ENCODE results near the gene PDGFD.

Gene PDGFD

GRCh38 chr11:103903621-103904323 is 260.2 kb downstream of the PDGFD start:
- DNase-seq (ENCODE audit: low read depth, low spot score): no peak
- no peaks in the 10 kb centered on the region for H3K4me1 ChIP-seq (ENCODE audit: control insufficient read depth, insufficient read depth, low read length)

GRCh38 chr11:103902994-103903393 is 261.0 kb downstream of the PDGFD start:
- Histone ChIP-seq H3K4me1 (ENCODE audit: control insufficient read depth, insufficient read depth, low read length) (no peaks in the 10 kb centered on the region), H3K4me3 (ENCODE audit: low read length) (no peak overlapping the region), H3K36me3 (ENCODE audit: control insufficient read depth, insufficient read depth, low read length) (no peaks in the 10 kb centered on the region), H3K27ac (ENCODE audit: low read length) (no peak overlapping the region), H3K9me3 (ENCODE audit: control insufficient read depth, insufficient read depth, low read length) (no peaks in the 10 kb centered on the region), H3K27me3 (ENCODE audit: control insufficient read depth, insufficient read depth, low read length) (no peaks in the 10 kb centered on the region)
- DNase-seq (ENCODE audit: low read depth, low spot score): no peak
- no CpG with 5 or more reads among the region's 1 CpG for WGBS (ENCODE audit: insufficient coverage, insufficient read length)

More at GRCh38 chr11:103903621-103904323, 260.2 kb downstream of the PDGFD start:
- WGBS (ENCODE audit: insufficient coverage, insufficient read length): no CpG with 5 or more reads among the region's 2 CpGs
- Histone ChIP-seq H3K27me3 (ENCODE audit: control insufficient read depth, insufficient read depth, low read length) (no peaks in the 10 kb centered on the region), H3K27ac (ENCODE audit: low read length) (no peak overlapping the region), H3K9me3 (ENCODE audit: control insufficient read depth, insufficient read depth, low read length) (no peaks in the 10 kb centered on the region), H3K36me3 (ENCODE audit: control insufficient read depth, insufficient read depth, low read length) (no peaks in the 10 kb centered on the region), H3K4me3 (ENCODE audit: low read length) (no peak overlapping the region)

GRCh38 chr11:103901656-103902055 is 262.3 kb downstream of the PDGFD start:
- no CpG with 5 or more reads among the region's 1 CpG for WGBS (ENCODE audit: insufficient coverage, insufficient read length)
- H3K27ac ChIP-seq (ENCODE audit: low read length): no peak overlapping the region
- no peaks in the 10 kb centered on the region for H3K4me1 ChIP-seq (ENCODE audit: control insufficient read depth, insufficient read depth, low read length)
- H3K36me3 ChIP-seq (ENCODE audit: control insufficient read depth, insufficient read depth, low read length): no peaks in the 10 kb centered on the region
- no peak overlapping the region for H3K4me3 ChIP-seq (ENCODE audit: low read length)
- no peaks in the 10 kb centered on the region for H3K9me3 ChIP-seq (ENCODE audit: control insufficient read depth, insufficient read depth, low read length)
- DNase-seq (ENCODE audit: low read depth, low spot score): no peak
- H3K27me3 ChIP-seq (ENCODE audit: control insufficient read depth, insufficient read depth, low read length): no peaks in the 10 kb centered on the region

- WGBS (ENCODE audit: insufficient coverage, insufficient read length): no CpG with 5 or more reads among the region's 5 CpGs
- Histone ChIP-seq H3K36me3 (ENCODE audit: control insufficient read depth, insufficient read depth, low read length) (no peaks in the 10 kb centered on the region), H3K27me3 (ENCODE audit: control insufficient read depth, insufficient read depth, low read length) (0 out of 2 replicates have a peak, but pooled peaks cover 1% of the 10 kb centered on the region), H3K9me3 (ENCODE audit: control insufficient read depth, insufficient read depth, low read length) (no peaks in the 10 kb centered on the region), H3K27ac (ENCODE audit: low read length) (no peak overlapping the region), H3K4me3 (ENCODE audit: low read length) (no peak overlapping the region), H3K4me1 (ENCODE audit: control insufficient read depth, insufficient read depth, low read length) (no peaks in the 10 kb centered on the region)
- DNase-seq (ENCODE audit: low read depth, low spot score): no peak
Measured at GRCh38 chr11:103898577-103899336, 265.2 kb downstream of the PDGFD start.

GRCh38 chr11:103898065-103898464 is 265.9 kb downstream of the PDGFD start:
- no peak for DNase-seq (ENCODE audit: low read depth, low spot score)
- no peaks in the 10 kb centered on the region for H3K36me3 ChIP-seq (ENCODE audit: control insufficient read depth, insufficient read depth, low read length)
- H3K27me3 ChIP-seq (ENCODE audit: control insufficient read depth, insufficient read depth, low read length): 0 out of 2 replicates have a peak, but pooled peaks cover 1% of the 10 kb centered on the region
- H3K27ac ChIP-seq (ENCODE audit: low read length): no peak overlapping the region
- H3K4me1 ChIP-seq (ENCODE audit: control insufficient read depth, insufficient read depth, low read length): no peaks in the 10 kb centered on the region
- no CpG with 5 or more reads among the region's 1 CpG for WGBS (ENCODE audit: insufficient coverage, insufficient read length)
- no peak overlapping the region for H3K4me3 ChIP-seq (ENCODE audit: low read length)
- no peaks in the 10 kb centered on the region for H3K9me3 ChIP-seq (ENCODE audit: control insufficient read depth, insufficient read depth, low read length)

GRCh38 chr11:103897160-103897936 is 266.6 kb downstream of the PDGFD start:
- H3K27me3 ChIP-seq (ENCODE audit: control insufficient read depth, insufficient read depth, low read length): 0 out of 2 replicates have a peak, but pooled peaks cover 1% of the 10 kb centered on the region
- H3K9me3 ChIP-seq (ENCODE audit: control insufficient read depth, insufficient read depth, low read length): no peaks in the 10 kb centered on the region
- no peaks in the 10 kb centered on the region for H3K4me1 ChIP-seq (ENCODE audit: control insufficient read depth, insufficient read depth, low read length)
- no peak overlapping the region for H3K27ac ChIP-seq (ENCODE audit: low read length)
- no peak overlapping the region for H3K4me3 ChIP-seq (ENCODE audit: low read length)
- no peaks in the 10 kb centered on the region for H3K36me3 ChIP-seq (ENCODE audit: control insufficient read depth, insufficient read depth, low read length)
- WGBS (ENCODE audit: insufficient coverage, insufficient read length): no CpG with 5 or more reads among the region's 4 CpGs
- DNase-seq (ENCODE audit: low read depth, low spot score): no peak

GRCh38 chr11:103895106-103895505 is 268.8 kb downstream of the PDGFD start:
- Histone ChIP-seq H3K9me3 (ENCODE audit: control insufficient read depth, insufficient read depth, low read length) (no peaks in the 10 kb centered on the region), H3K4me1 (ENCODE audit: control insufficient read depth, insufficient read depth, low read length) (no peaks in the 10 kb centered on the region), H3K36me3 (ENCODE audit: control insufficient read depth, insufficient read depth, low read length) (no peaks in the 10 kb centered on the region), H3K4me3 (ENCODE audit: low read length) (no peak overlapping the region), H3K27me3 (ENCODE audit: control insufficient read depth, insufficient read depth, low read length) (0 out of 2 replicates have a peak, but pooled peaks cover 1% of the 10 kb centered on the region), H3K27ac (ENCODE audit: low read length) (no peak overlapping the region)
- WGBS (ENCODE audit: insufficient coverage, insufficient read length): no CpG with 5 or more reads among the region's 3 CpGs
- DNase-seq (ENCODE audit: low read depth, low spot score): no peak

- 100% methylated on average over 1 of the region's 3 CpGs for WGBS (ENCODE audit: insufficient coverage, insufficient read length)
- no peaks in the 10 kb centered on the region for H3K36me3 ChIP-seq (ENCODE audit: control insufficient read depth, insufficient read depth, low read length)
- H3K27ac ChIP-seq (ENCODE audit: low read length): no peak overlapping the region
- H3K4me3 ChIP-seq (ENCODE audit: low read length): no peak overlapping the region
- 0 out of 2 replicates have a peak, but pooled peaks cover 1% of the 10 kb centered on the region for H3K27me3 ChIP-seq (ENCODE audit: control insufficient read depth, insufficient read depth, low read length)
- DNase-seq (ENCODE audit: low read depth, low spot score): no peak
- H3K4me1 ChIP-seq (ENCODE audit: control insufficient read depth, insufficient read depth, low read length): no peaks in the 10 kb centered on the region
- H3K9me3 ChIP-seq (ENCODE audit: control insufficient read depth, insufficient read depth, low read length): no peaks in the 10 kb centered on the region
Measured at GRCh38 chr11:103894673-103895072, 269.3 kb downstream of the PDGFD start.

- H3K27ac ChIP-seq (ENCODE audit: low read length): no peak overlapping the region
- no peaks in the 10 kb centered on the region for H3K36me3 ChIP-seq (ENCODE audit: control insufficient read depth, insufficient read depth, low read length)
- no peak overlapping the region for H3K4me3 ChIP-seq (ENCODE audit: low read length)
- DNase-seq (ENCODE audit: low read depth, low spot score): no peak
- 0 out of 2 replicates have a peak, but pooled peaks cover 1% of the 10 kb centered on the region for H3K27me3 ChIP-seq (ENCODE audit: control insufficient read depth, insufficient read depth, low read length)
- no peaks in the 10 kb centered on the region for H3K9me3 ChIP-seq (ENCODE audit: control insufficient read depth, insufficient read depth, low read length)
- no peaks in the 10 kb centered on the region for H3K4me1 ChIP-seq (ENCODE audit: control insufficient read depth, insufficient read depth, low read length)
- WGBS (ENCODE audit: insufficient coverage, insufficient read length): no CpG with 5 or more reads among the region's 3 CpGs
Measured at GRCh38 chr11:103894034-103894433, 269.9 kb downstream of the PDGFD start.

- WGBS (ENCODE audit: insufficient coverage, insufficient read length): no CpG with 5 or more reads among the region's 2 CpGs
- no peak overlapping the region for H3K27ac ChIP-seq (ENCODE audit: low read length)
Measured at GRCh38 chr11:103893371-103893770, 270.6 kb downstream of the PDGFD start.

More at GRCh38 chr11:103893371-103893770, 270.6 kb downstream of the PDGFD start:
- H3K36me3 ChIP-seq (ENCODE audit: control insufficient read depth, insufficient read depth, low read length): no peaks in the 10 kb centered on the region
- no peaks in the 10 kb centered on the region for H3K4me1 ChIP-seq (ENCODE audit: control insufficient read depth, insufficient read depth, low read length)
- DNase-seq (ENCODE audit: low read depth, low spot score): no peak
- H3K27me3 ChIP-seq (ENCODE audit: control insufficient read depth, insufficient read depth, low read length): 0 out of 2 replicates have a peak, but pooled peaks cover 1% of the 10 kb centered on the region
- H3K9me3 ChIP-seq (ENCODE audit: control insufficient read depth, insufficient read depth, low read length): no peaks in the 10 kb centered on the region
- no peak overlapping the region for H3K4me3 ChIP-seq (ENCODE audit: low read length)

Data from iPS DF 6.9 (cell line).